GM12878 (cell line): Measurements from ENCODE around the gene GAB3. TPM values are rescaled to one million over a fixed set of nuclear protein-coding genes. Genes with fewer than 3 reads are reported as not detected.

Experiments
- ATAC-seq: fragments of 200-7000 bp; cut with Tn5 transposase; 3 replicates; pipeline ENCODE4 v1.9.1; 2020; ENCODE audit warnings: mild to moderate bottlenecking, moderate library complexity
- BruUV-seq: library from RNA; stranded (reverse); fragments of 400-500 nt; replicated peaks from 2 replicates; lab custom pipeline; 2021; lab: Mats Ljungman, UMichigan
- CTCF ChIA-PET: fragments of 300-600 bp; sonication (Branson Sonifier 250); formaldehyde crosslinking; extraction: SDS; loops from one replicate; lab custom pipeline; 2021; ENCODE audit warnings: inconsistent platforms; lab: Yijun Ruan, JAX
- POLR2A ChIA-PET: fragments of 350-600 bp; formaldehyde crosslinking; extraction: SDS; loops from one replicate; lab custom pipeline; 2021; ENCODE audit warnings: inconsistent platforms; lab: Charles Lee
- RAD21 ChIA-PET: fragments of 300-600 bp; sonication (Branson Sonifier 250); formaldehyde crosslinking; loops from one replicate; lab custom pipeline; 2023; ENCODE audit warnings: antibody characterized with exemption; ENCODE audit not compliant: unreplicated experiment; lab: Charles Lee
- SMC1A ChIA-PET: fragments of 300-600 bp; sonication (Branson Sonifier 250); formaldehyde crosslinking; loops from one replicate; lab custom pipeline; 2023; ENCODE audit not compliant: unreplicated experiment, uncharacterized antibody; lab: Charles Lee
- DNase-seq: peaks from one replicate; pipeline ENCODE4 v3.0.0-alpha.2; 2011; ENCODE audit warnings: low read depth, low spot score
- FAIRE-seq: peaks from 3 replicates; lab custom pipeline; 2011; peaks lifted over from hg19 to GRCh38; lab: Jason Lieb, UNC
- H2AFZ ChIP-seq: 2 replicates; pipeline ENCODE4 v1.6.0; 2011; ENCODE audit warnings: low read depth, low read length, control low read depth; ENCODE audit not compliant: control insufficient read depth
- H3K27ac ChIP-seq: 2 replicates; pipeline ENCODE4 v1.5.1; 2011; ENCODE audit warnings: control low read depth; ENCODE audit not compliant: control insufficient read depth, insufficient read depth
- H3K27me3 ChIP-seq, 2 experiments: replicated peaks in 1 of 2; 2 replicates each; pipeline versions ENCODE4 v1.6.0 to v1.6.1; 2011; ENCODE audit warnings: low read length in 1 of 2; ENCODE audit not compliant: control insufficient read depth in 2 of 2, insufficient read depth in 2 of 2
- H3K36me3 ChIP-seq, 2 experiments: 2 replicates each; pipeline ENCODE4 v1.5.1; 2011; ENCODE audit warnings: low read length in 1 of 2; ENCODE audit not compliant: control insufficient read depth in 2 of 2, insufficient read depth in 2 of 2
- H3K4me1 ChIP-seq: 2 replicates; pipeline ENCODE4 v1.6.1; 2011; ENCODE audit warnings: mild to moderate bottlenecking, low read length, moderate library complexity, mixed read lengths; ENCODE audit not compliant: control insufficient read depth, insufficient read depth
- H3K4me2 ChIP-seq: 2 replicates; pipeline ENCODE4 v1.6.0; 2011; ENCODE audit warnings: control low read depth; ENCODE audit not compliant: control insufficient read depth, insufficient read depth
- H3K4me3 ChIP-seq: fragments of 200-600 bp; sonication (generic); 2 replicates; pipeline ENCODE4 v1.5.1; 2016
- H3K79me2 ChIP-seq: 2 replicates; pipeline ENCODE4 v1.6.0; 2011; ENCODE audit warnings: low read length; ENCODE audit not compliant: control insufficient read depth, insufficient read depth
- H3K9ac ChIP-seq: 2 replicates; pipeline ENCODE4 v1.8.0; 2011; ENCODE audit warnings: low read length, control low read depth, mixed read lengths; ENCODE audit not compliant: control insufficient read depth, insufficient read depth
- H3K9me3 ChIP-seq: replicated peaks from 3 replicates; pipeline ENCODE4 v1.5.1; 2011; ENCODE audit warnings: mild to moderate bottlenecking, low read length; ENCODE audit not compliant: control insufficient read depth, insufficient read depth
- H4K20me1 ChIP-seq: 2 replicates; pipeline ENCODE4 v1.6.0; 2011; ENCODE audit not compliant: control insufficient read depth, insufficient read depth
- BACH1 ChIP-seq: fragments of 450-650 bp; IDR thresholded peaks from 2 replicates; pipeline ENCODE4 v1.6.1; 2017; ENCODE audit warnings: mild to moderate bottlenecking, borderline replicate concordance
- EED ChIP-seq: sonication (generic); IDR thresholded peaks from 2 replicates; pipeline ENCODE4 v1.6.1; 2016; ENCODE audit warnings: antibody characterized with exemption, low read depth
- ELK1 ChIP-seq: IDR thresholded peaks from 2 replicates; pipeline ENCODE4 v1.6.1; 2012; ENCODE audit warnings: low read depth, low read length, improper control_type of control experiment
- GATAD2B ChIP-seq: fragments of 450-650 bp; conservative IDR thresholded peaks from 2 replicates; pipeline ENCODE4 v1.6.1; 2017; ENCODE audit warnings: low read depth, mild to moderate bottlenecking, moderate library complexity
- IKZF2 ChIP-seq, 2 experiments: fragments of 450-650 bp; IDR thresholded peaks; 2 replicates each; pipeline ENCODE4 v1.6.1; 2017; ENCODE audit warnings: mild to moderate bottlenecking in 2 of 2, moderate library complexity in 2 of 2
- LARP7 ChIP-seq: fragments of 450-650 bp; IDR thresholded peaks from 2 replicates; pipeline ENCODE4 v1.6.1; 2017; ENCODE audit warnings: mild to moderate bottlenecking
- MYB ChIP-seq: fragments of 150-350 bp; IDR thresholded peaks from 2 replicates; pipeline ENCODE4 v1.6.1; 2014; ENCODE audit warnings: mild to moderate bottlenecking, low read depth, low read length, borderline replicate concordance
- NR2C2 ChIP-seq: IDR thresholded peaks from 2 replicates; pipeline ENCODE4 v1.6.1; 2011; ENCODE audit warnings: borderline replicate concordance, low read depth; ENCODE audit not compliant: control insufficient read depth, insufficient read length
- POU2F2 ChIP-seq: IDR thresholded peaks from 3 replicates; pipeline ENCODE4 v1.6.1; 2011; ENCODE audit warnings: low read depth, mild to moderate bottlenecking, low read length, borderline replicate concordance
- PRDM15 ChIP-seq: fragments of 450-650 bp; formaldehyde crosslinking; IDR thresholded peaks from 2 replicates; pipeline ENCODE4 v1.4.0; 2020; ENCODE audit warnings: mild to moderate bottlenecking, moderate library complexity
- RELA ChIP-seq: fragments of 450-650 bp; IDR thresholded peaks from 2 replicates; pipeline ENCODE4 v1.8.0; 2014; ENCODE audit warnings: borderline replicate concordance; ENCODE audit not compliant: partially characterized antibody
- RFX5 ChIP-seq: IDR thresholded peaks from 2 replicates; pipeline ENCODE4 v1.6.1; 2011; ENCODE audit warnings: low read depth, low read length, improper control_type of control experiment
- ZBTB11 ChIP-seq: fragments of 450-650 bp; formaldehyde crosslinking; IDR thresholded peaks from 2 replicates; pipeline ENCODE4 v1.5.0; 2022; ENCODE audit warnings: mild to moderate bottlenecking, missing genetic modification characterization
- ZBTB33 ChIP-seq: fragments of 450-650 bp; IDR thresholded peaks from 2 replicates; pipeline ENCODE4 v1.6.1; 2017; ENCODE audit warnings: mild to moderate bottlenecking
- ZNF622 ChIP-seq: fragments of 450-650 bp; IDR thresholded peaks from 2 replicates; pipeline ENCODE4 v1.6.1; 2017; ENCODE audit warnings: mild to moderate bottlenecking, inconsistent platforms
- WGBS: methylation state at CpG from one replicate; pipeline ENCODE4 v1.1.6; 2016; ENCODE audit warnings: low lambda C conversion rate; ENCODE audit not compliant: insufficient replicate concordance, insufficient coverage; ENCODE audit errors: missing lambda C conversion rate; 5-methylcytosine and 5-hydroxymethylcytosine counted together
- in situ Hi-C: fragments of 300-500 bp; cut with MboI; formaldehyde crosslinking; loops from 9 replicates; pipeline ENCODE4 v1.14.3; 2018; ENCODE audit warnings: mixed read lengths
- intact Hi-C: fragments of 100-400 bp; cut with micrococcal nuclease; formaldehyde crosslinking; loops from one replicate; pipeline ENCODE4 v1.14.2; 2022; ENCODE audit not compliant: unreplicated experiment
- polyA plus RNA-seq, 11 experiments: library from polyadenylated mRNA; depleted of rRNA in 4 of 11; unstranded in 6 of 11; stranded (reverse) in 5 of 11; fragments of >200 nt; fragmentation: Nextera tagmentation in 4 of 11; fragmentation: Illumina TruSeq in 1 of 11; extraction: Ambion mirVana in 4 of 11; extraction: Trizol in 1 of 11; gene quantifications; 1 replicate in 1 of 11; 2 replicates in 10 of 11; pipeline versions ENCODE4 v1.2.1 to v1.2.3, GENCODE V29; 2011 to 2016; ENCODE audit warnings: inconsistent platforms in 2 of 11, missing spikeins in 2 of 11, low read depth in 1 of 11
- total RNA-seq, 4 experiments: library from RNA; depleted of rRNA in 3 of 4; stranded (reverse); fragments of >200 nt in 3 of 4; fragmentation: Illumina TruSeq in 1 of 4; extraction: Trizol in 1 of 4; gene quantifications; 2 replicates each; pipeline versions ENCODE4 v1.2.1 to v1.2.3, GENCODE V29; 2013 to 2021

GAB3 gene
- total and polyA plus RNA-seq, 10 of the 15 experiments (the other 5 are each of a cell fraction or from before 2014, with no cell fraction given) = 0.10 to 2.0 (median 0.85) TPM

- BruUV-seq = no TSS peak
- TF ChIP-seq RFX5 (no peak), PRDM15 (CRISPR knock-in tag) (no peak), ZBTB11 (no peak), POU2F2 (no peak), MYB (no peak), NR2C2 (no peak), GATAD2B (no peak), LARP7 (no peak), IKZF2 (IDR thresholded peaks at IDR 0.05) (no peak), RELA (no peak), ELK1 (no peak), ZNF622 (no peak), BACH1 (no peak), EED (no peak), ZBTB33 (no peak)
These were observed 35.1 kb downstream of the GAB3 start for GRCh38 chrX:154715825-154716224.

More at GRCh38 chrX:154715825-154716224, 35.1 kb downstream of the GAB3 start:
- H3K4me1 ChIP-seq = peaks cover 36% of the 10 kb centered on the region
- intact Hi-C loops = loop anchor here (5.0 kb wide), 1 partner anchor 126 kb away; no protein-coding TSS in a partner anchor
- SMC1A ChIA-PET = no interaction called here
- POLR2A ChIA-PET = no interaction called here
- no peaks in the 10 kb centered on the region for H4K20me1 ChIP-seq
- FAIRE-seq (no peak), ATAC-seq (no peak), DNase-seq (no peak)
- H3K79me2 ChIP-seq = no peaks in the 10 kb centered on the region
- RAD21 ChIA-PET = interaction anchor here (1.4 kb wide), 1 partner anchor 33 kb away, joined by 5 read pairs; no protein-coding TSS in a partner anchor
- H3K9me3 ChIP-seq = no peaks in the 10 kb centered on the region
- CTCF ChIA-PET = interaction anchor here (1.0 to 1.6 kb wide), 3 partner anchors 33 to 124 kb away, joined by 3 to 6 read pairs (median 4); no protein-coding TSS in a partner anchor
- H2AFZ ChIP-seq = no peak overlapping the region
- no peaks in the 10 kb centered on the region for H3K36me3 ChIP-seq
- no peaks in the 10 kb centered on the region for H3K27me3 ChIP-seq
- no peak overlapping the region for H3K4me3 ChIP-seq
- no peak overlapping the region for H3K9ac ChIP-seq
- H3K4me2 ChIP-seq = no peak overlapping the region
- no peak overlapping the region for H3K27ac ChIP-seq
- 47% methylated on average over 5 of the region's 5 CpGs for WGBS
- in situ Hi-C loops = no loop called here
